Adrenal gland (tissue), 5 donors: ENCODE measurements around the gene AGAP1.

ENCODE experiments used
- POLR2A ChIP-seq, 2 donors: fragments of 450-650 bp; IDR thresholded peaks; one replicate each; pipeline ENCODE4 v1.6.1; 2017; ENCODE audit warnings: antibody characterized with exemption in 2 of 2, mild to moderate bottlenecking in 2 of 2, moderate library complexity in 1 of 2
- TF ChIP-seq, protein P1 (sequence below), 6 experiments: fragments of 450-650 bp in 4 of 6; fragments of 200-600 bp in 2 of 6; sonication (generic) in 1 of 6; IDR thresholded peaks; 1 replicate in 5 of 6; 2 replicates in 1 of 6; pipeline versions ENCODE4 v1.5.1 to v1.8.0; 2016 to 2021; ENCODE audit warnings: antibody characterized with exemption in 6 of 6, mild to moderate bottlenecking in 2 of 6, moderate library complexity in 1 of 6
- donor health status: DM: no; HTN: no; CAD: no.

DNA sequence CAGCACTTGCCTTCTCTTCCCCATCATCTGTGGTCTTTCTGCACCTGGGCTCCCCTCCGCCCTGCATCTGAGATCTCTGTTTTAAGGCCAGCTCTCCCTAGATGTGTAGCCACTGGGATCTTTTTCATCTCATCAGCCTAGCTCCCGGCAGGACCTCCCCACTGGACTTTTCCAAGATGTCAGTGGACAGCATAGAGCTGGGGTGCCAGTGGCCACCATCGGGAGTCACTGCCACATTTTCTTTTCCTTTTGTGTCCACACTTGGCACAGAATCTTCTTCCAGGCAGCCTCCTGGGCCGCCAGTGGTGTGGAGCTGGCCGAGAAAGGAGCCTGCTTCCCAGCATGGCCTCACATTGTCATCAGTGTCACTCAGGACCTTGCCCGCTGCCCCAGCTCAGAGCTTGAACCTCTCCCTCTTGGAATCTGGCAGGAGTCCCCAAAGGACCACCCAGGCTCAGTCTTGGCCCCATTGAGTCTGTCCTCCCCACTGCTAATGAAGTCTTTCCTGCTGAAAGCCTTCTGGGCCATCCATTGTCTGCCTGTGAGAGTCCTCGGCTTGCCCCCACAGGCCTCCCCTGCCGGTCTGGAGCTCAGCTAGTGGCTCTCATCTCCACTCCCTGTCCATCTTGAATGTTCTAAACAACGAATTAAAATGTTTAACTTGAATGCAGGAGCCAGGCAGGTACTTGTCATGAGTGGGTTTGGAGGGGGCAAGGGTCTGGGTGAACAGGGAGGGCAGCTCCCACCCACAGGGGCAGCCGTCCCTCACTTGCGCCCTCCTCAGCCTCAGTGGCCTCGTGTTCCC is 349.9 kb downstream of the AGAP1 start:
- TF ChIP-seq, protein P1, sequence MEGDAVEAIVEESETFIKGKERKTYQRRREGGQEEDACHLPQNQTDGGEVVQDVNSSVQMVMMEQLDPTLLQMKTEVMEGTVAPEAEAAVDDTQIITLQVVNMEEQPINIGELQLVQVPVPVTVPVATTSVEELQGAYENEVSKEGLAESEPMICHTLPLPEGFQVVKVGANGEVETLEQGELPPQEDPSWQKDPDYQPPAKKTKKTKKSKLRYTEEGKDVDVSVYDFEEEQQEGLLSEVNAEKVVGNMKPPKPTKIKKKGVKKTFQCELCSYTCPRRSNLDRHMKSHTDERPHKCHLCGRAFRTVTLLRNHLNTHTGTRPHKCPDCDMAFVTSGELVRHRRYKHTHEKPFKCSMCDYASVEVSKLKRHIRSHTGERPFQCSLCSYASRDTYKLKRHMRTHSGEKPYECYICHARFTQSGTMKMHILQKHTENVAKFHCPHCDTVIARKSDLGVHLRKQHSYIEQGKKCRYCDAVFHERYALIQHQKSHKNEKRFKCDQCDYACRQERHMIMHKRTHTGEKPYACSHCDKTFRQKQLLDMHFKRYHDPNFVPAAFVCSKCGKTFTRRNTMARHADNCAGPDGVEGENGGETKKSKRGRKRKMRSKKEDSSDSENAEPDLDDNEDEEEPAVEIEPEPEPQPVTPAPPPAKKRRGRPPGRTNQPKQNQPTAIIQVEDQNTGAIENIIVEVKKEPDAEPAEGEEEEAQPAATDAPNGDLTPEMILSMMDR (IDR thresholded peaks at IDR 0.05): no peak
- TF ChIP-seq POLR2A (IDR thresholded peaks at IDR 0.05): no peak
